Activated T-helper 1 cell treated with anti-CD3 and anti-CD28 coated beads, Interleukin-12 subunit alpha, Interleukin-12 subunit beta, Interleukin-2, Interleukin-4 antibody, amounts not matched to agents 30 ng/mL and 10 ng/mL and 1 ng/mL, durations not matched to agents 14 hours and 24 hours and 36 hours (primary cell): ENCODE data around the gene CNTN5. TPM values are rescaled to one million over a fixed set of nuclear protein-coding genes. Genes with fewer than 3 reads are reported as not detected.

ENCODE experiments used
- DNase-seq: peaks from one replicate; pipeline ENCODE4 v3.0.0; 2021; ENCODE audit warnings: low spot score
- H3K27ac Mint-ChIP-seq: one replicate; pipeline ENCODE4 v1.8.0; 2021; ENCODE audit warnings: mild to moderate bottlenecking, mixed read lengths
- H3K27me3 Mint-ChIP-seq: one replicate; pipeline ENCODE4 v1.8.0; 2022; ENCODE audit warnings: mild to moderate bottlenecking, moderate library complexity, mixed read lengths; ENCODE audit not compliant: insufficient read depth
- H3K36me3 Mint-ChIP-seq: one replicate; pipeline ENCODE4 v1.8.0; 2021; ENCODE audit warnings: low read depth, mixed read lengths
- H3K4me1 Mint-ChIP-seq: one replicate; pipeline ENCODE4 v1.8.0; 2021; ENCODE audit warnings: low read depth, mixed read lengths
- H3K4me3 Mint-ChIP-seq: one replicate; pipeline ENCODE4 v1.8.0; 2021; ENCODE audit warnings: mild to moderate bottlenecking, moderate library complexity, mixed read lengths
- H3K9me3 Mint-ChIP-seq: one replicate; pipeline ENCODE4 v1.8.0; 2021; ENCODE audit warnings: mixed read lengths
- intact Hi-C: fragments of 100-400 bp; cut with micrococcal nuclease; formaldehyde crosslinking; loops from one replicate; pipeline ENCODE4 v1.15.1; 2024
- total RNA-seq: library from RNA; stranded (reverse); gene quantifications from 2 replicates; pipeline ENCODE4 v1.2.3, GENCODE V29; 2022

The CNTN5 gene
- total RNA-seq, 1 donor from 2014 or later: not detected

DNA sequence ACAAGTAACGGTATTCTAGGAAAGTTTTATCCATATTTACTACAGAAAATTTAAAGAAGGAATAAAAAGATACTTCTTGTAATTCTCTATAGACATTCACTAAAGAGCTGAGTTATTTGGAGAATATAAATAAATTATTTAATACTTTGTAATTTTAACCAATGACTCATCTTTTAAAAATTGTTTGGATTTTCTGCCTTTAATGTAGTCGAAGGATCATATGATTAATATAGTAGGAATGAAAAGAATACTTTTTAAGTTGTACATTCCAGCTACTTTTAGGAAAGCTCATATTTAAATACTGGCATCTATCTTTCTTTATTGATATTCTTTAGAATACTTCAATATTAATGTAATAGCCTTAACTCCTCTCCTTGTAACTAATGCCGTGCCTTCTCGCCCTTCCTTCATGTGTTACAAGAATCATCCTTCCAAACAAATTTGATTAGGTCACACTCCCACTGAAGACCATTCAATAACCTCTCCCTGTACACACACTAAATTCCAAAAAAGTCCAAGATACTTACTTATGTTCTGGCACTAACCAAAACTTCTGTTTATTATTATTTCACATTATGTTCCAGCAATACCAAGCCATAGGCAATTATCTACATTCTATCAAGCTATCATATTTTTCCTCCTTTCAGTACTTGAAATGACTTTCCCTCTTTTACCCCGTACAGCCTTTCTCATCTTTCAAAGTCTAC, 501.9 kb downstream of the CNTN5 start:
- intact Hi-C loops: no loop called here
- no peaks in the 10 kb centered on the region for H3K4me1 Mint-ChIP-seq
- H3K4me3 Mint-ChIP-seq: no peak overlapping the region
- no peak overlapping the region for H3K27ac Mint-ChIP-seq
- peaks cover 8% of the 10 kb centered on the region for H3K9me3 Mint-ChIP-seq
- DNase-seq: no peak
- H3K36me3 Mint-ChIP-seq: no peaks in the 10 kb centered on the region
- H3K27me3 Mint-ChIP-seq: no peaks in the 10 kb centered on the region

DNA sequence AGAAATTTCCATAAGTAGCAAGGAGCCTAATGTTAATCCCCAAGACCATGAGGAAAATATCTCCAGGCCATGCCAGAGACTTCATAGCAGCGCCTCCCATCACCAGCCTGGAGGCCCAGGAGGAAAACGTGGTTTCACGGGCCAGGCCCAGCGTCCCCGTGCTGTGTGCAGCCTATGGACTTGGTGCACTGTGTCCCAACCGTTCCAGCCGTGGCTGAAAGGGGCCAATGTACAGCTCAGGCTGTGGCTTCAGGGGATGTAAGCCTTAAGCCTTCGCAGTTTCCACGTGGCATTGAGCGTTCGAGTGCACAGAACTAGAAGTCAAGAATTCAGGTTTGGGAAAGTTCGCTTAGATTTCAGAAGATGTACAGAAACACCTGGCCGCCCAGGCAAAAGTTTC, 510.7 kb downstream of the CNTN5 start:
- Mint-ChIP-seq H3K36me3 (no peaks in the 10 kb centered on the region), H3K4me3 (no peak overlapping the region), H3K27me3 (no peaks in the 10 kb centered on the region), H3K27ac (no peak overlapping the region), H3K9me3 (peaks cover 10% of the 10 kb centered on the region), H3K4me1 (no peaks in the 10 kb centered on the region)
- intact Hi-C loops: no loop called here
- no peak for DNase-seq

DNA sequence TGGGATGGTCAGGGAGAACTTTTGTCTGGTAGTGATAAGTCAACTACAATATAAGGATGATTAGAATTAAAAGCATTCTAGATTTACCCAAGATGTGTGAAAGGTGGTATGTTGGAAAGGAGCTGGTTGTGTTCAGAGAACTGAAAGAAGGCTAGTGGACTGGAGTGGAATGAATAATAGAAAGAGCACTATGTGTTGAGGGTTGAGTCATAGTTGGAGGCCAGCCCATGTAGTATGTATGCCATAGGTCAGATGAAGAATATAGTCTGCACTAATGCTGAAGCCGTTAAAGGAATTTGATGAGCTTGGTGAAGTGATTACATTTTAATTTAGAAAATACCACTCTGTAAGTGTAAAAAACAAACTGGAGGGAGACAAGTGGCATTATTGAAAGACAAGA, 514.1 kb downstream of the CNTN5 start:
- Mint-ChIP-seq H3K27me3 (no peaks in the 10 kb centered on the region), H3K9me3 (peaks cover 6% of the 10 kb centered on the region), H3K4me3 (no peak overlapping the region), H3K36me3 (no peaks in the 10 kb centered on the region), H3K4me1 (no peaks in the 10 kb centered on the region), H3K27ac (no peak overlapping the region)
- DNase-seq: no peak
- intact Hi-C loops: no loop called here

DNA sequence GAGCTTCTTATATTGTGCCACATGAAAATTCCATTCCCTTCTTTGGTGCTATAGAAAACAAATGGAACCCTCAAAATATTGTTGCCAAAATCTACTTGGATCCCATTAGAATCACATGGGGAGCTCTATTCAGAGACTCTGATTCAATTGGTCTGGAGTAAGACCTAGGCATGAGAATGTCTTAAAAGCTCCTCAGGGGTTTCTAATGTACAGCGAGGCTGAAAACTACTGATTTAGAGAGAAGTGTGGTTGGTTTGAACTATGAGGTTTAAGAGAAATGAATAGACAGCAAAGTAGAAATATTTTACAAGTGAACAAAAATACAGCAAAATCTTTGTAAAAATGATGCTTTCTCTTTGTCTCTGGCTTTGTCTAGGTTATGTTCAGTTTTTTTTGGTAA, 514.7 kb downstream of the CNTN5 start:
- Mint-ChIP-seq H3K4me1 (no peaks in the 10 kb centered on the region), H3K9me3 (peaks cover 6% of the 10 kb centered on the region), H3K27ac (no peak overlapping the region), H3K27me3 (no peaks in the 10 kb centered on the region), H3K36me3 (no peaks in the 10 kb centered on the region), H3K4me3 (no peak overlapping the region)
- DNase-seq: no peak
- intact Hi-C loops: no loop called here

DNA sequence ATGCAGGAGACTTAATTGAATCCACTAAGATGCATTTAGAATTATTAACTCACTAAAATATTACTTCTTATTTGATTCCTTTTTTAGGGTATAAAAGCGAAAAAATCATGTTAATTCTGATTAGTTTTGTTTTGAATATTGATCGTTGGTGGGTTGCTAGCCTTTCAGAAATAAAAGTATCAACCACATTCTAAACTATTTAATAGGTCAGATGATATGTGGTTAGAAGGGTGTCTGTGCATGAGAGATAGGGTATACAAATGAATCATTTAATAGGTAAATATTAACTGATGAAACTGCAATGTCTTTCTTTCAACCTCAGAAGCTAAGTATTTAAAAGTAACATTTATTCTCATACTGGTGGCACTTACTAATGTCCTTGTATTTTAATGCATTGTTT, 515.1 kb downstream of the CNTN5 start:
- Mint-ChIP-seq H3K27ac (no peak overlapping the region), H3K27me3 (no peaks in the 10 kb centered on the region), H3K9me3 (peaks cover 6% of the 10 kb centered on the region), H3K4me1 (no peaks in the 10 kb centered on the region), H3K4me3 (no peak overlapping the region), H3K36me3 (no peaks in the 10 kb centered on the region)
- no peak for DNase-seq
- intact Hi-C loops: no loop called here

DNA sequence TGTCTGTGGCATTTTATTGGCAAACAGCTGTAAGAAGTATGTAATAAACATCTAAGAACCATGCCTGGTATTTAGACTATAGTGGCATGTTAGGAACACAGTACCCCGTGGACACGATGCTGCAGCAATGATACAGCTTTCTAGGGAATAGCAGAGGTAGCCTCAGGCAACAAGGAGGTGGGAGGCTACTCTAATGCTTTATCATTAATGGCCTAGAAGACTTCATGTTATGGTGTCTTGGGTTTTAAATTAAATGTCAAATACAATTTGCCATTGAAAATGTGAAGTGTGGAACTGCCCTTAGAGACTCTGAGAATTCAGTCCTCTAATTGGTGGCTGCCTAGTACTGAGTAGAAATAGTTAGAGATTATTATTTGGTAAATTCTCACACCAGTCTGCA, 516.9 kb downstream of the CNTN5 start:
- Mint-ChIP-seq H3K9me3 (peaks cover 6% of the 10 kb centered on the region), H3K27ac (no peak overlapping the region), H3K4me1 (no peaks in the 10 kb centered on the region), H3K27me3 (no peaks in the 10 kb centered on the region), H3K36me3 (no peaks in the 10 kb centered on the region), H3K4me3 (no peak overlapping the region)
- DNase-seq: no peak
- intact Hi-C loops: no loop called here

DNA sequence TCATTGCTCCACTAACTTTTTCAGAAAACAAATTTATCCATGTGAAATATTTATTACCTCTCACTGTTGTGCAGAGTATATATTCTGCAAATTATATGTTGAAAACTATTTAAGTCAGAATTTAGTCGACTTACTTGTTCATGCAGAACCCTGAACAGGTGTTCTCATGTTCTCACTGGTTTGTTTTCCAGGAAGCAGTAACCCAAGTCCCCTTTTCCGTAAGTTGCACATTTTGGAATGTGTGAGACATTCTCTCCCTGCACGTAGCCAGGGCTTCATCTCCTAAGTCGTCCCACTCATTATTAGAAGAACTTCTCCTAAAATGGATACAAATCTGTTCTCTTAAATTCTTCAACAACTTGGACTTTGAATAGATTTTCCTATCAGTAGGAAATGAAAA, 524.9 kb downstream of the CNTN5 start:
- Mint-ChIP-seq H3K4me1 (no peaks in the 10 kb centered on the region), H3K36me3 (no peaks in the 10 kb centered on the region), H3K9me3 (no peaks in the 10 kb centered on the region), H3K27me3 (no peaks in the 10 kb centered on the region), H3K4me3 (no peak overlapping the region), H3K27ac (no peak overlapping the region)
- intact Hi-C loops: no loop called here
- no peak for DNase-seq

DNA sequence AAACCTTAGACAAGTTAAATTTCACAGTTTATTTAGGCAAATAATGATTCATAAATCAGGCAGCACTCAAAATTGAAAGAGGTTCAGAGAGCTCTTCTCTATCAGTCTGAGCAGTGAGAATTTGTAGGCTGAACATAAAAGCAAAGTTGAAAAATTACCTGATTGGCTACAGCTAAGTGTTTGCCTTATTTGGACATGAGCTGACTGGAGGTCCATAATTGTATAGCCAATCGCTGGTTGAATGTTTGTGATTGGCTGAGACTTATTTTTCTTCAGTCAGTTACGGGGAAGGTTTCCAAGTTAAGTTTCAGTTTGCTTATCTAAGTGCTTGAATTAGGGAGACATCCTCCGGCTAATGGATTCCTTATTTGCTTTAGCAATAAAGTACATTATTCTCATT, 527.5 kb downstream of the CNTN5 start:
- no peak for DNase-seq
- no peaks in the 10 kb centered on the region for H3K9me3 Mint-ChIP-seq
- intact Hi-C loops: no loop called here
- no peak overlapping the region for H3K4me3 Mint-ChIP-seq
- no peak overlapping the region for H3K27ac Mint-ChIP-seq
- H3K36me3 Mint-ChIP-seq: no peaks in the 10 kb centered on the region
- no peaks in the 10 kb centered on the region for H3K4me1 Mint-ChIP-seq
- H3K27me3 Mint-ChIP-seq: no peaks in the 10 kb centered on the region

DNA sequence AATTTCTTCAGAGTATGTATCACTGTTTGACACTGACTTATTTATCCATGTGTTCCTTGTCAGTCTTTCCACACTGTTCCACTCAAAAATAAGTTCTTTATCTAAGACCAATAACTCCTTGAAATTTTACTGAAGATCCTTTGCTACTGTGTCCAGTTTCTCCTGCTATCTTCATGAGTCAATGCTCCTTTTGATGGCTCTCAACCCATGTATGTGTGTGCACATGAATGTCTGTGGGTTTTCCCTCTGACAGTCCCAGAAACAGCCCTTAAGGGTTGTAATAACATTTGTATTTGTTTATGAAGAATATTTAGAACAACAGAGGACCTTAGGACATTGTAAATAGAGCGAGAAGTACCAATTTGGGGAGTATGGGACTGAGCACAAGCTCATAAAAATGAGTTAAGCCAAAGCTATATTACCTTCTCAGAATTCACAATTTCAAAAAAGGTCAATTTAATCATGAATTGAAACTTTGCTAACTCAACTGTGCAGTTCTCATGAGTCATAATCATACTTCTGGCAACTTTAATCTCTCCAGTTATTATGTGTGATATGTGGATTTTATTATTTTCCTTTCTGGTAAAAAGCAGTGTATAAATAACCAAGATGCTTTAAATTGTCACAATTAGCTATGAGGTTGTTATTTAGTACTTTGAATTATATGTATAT, 533.6 kb downstream of the CNTN5 start:
- H3K4me1 Mint-ChIP-seq: no peaks in the 10 kb centered on the region
- H3K36me3 Mint-ChIP-seq: no peaks in the 10 kb centered on the region
- H3K27me3 Mint-ChIP-seq: no peaks in the 10 kb centered on the region
- no peak overlapping the region for H3K4me3 Mint-ChIP-seq
- no peak for DNase-seq
- no peaks in the 10 kb centered on the region for H3K9me3 Mint-ChIP-seq
- no peak overlapping the region for H3K27ac Mint-ChIP-seq
- intact Hi-C loops: no loop called here

DNA sequence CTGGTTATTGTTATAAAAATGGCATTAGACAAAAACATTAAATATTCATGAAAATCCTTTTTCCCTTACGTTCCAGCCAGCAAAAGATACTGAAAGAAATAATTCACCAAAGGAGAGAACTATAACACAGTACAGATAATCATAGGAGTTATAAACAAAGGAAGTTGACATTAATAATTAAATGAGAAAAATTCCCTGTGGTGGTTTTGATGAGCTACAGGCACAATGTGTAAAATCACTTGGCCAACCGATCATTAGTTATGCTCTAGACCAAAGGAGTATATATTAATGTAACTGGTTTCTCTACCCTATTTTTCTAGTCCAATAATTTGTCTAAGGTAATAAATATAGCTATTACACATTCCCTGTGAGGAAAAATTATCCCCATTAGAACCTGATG, 534.7 kb downstream of the CNTN5 start:
- no peaks in the 10 kb centered on the region for H3K36me3 Mint-ChIP-seq
- no peaks in the 10 kb centered on the region for H3K9me3 Mint-ChIP-seq
- intact Hi-C loops: no loop called here
- no peaks in the 10 kb centered on the region for H3K4me1 Mint-ChIP-seq
- no peak overlapping the region for H3K4me3 Mint-ChIP-seq
- no peak for DNase-seq
- H3K27ac Mint-ChIP-seq: no peak overlapping the region
- H3K27me3 Mint-ChIP-seq: no peaks in the 10 kb centered on the region

DNA sequence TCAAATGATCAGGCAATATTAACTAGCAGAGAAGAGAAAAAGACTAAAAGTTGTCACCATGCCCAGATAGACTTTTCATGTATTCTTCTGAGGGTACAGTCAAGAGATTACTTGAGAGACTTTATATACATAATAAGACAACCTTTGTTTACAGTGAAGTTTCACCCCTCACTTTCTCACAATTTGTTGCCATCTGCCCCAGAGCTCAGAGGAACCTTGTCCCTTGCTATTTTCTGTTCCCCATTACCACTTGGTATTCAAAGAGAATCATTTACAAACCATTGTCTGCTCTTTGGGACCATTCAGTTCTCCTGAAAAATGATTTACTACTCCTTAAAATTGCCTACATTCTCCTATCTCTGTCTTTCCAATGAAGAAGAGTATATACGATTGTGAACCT, 544.6 kb downstream of the CNTN5 start:
- no peak for DNase-seq
- no peaks in the 10 kb centered on the region for H3K36me3 Mint-ChIP-seq
- no peak overlapping the region for H3K4me3 Mint-ChIP-seq
- H3K27me3 Mint-ChIP-seq: no peaks in the 10 kb centered on the region
- H3K9me3 Mint-ChIP-seq: peaks cover 6% of the 10 kb centered on the region
- intact Hi-C loops: no loop called here
- no peak overlapping the region for H3K27ac Mint-ChIP-seq
- no peaks in the 10 kb centered on the region for H3K4me1 Mint-ChIP-seq

DNA sequence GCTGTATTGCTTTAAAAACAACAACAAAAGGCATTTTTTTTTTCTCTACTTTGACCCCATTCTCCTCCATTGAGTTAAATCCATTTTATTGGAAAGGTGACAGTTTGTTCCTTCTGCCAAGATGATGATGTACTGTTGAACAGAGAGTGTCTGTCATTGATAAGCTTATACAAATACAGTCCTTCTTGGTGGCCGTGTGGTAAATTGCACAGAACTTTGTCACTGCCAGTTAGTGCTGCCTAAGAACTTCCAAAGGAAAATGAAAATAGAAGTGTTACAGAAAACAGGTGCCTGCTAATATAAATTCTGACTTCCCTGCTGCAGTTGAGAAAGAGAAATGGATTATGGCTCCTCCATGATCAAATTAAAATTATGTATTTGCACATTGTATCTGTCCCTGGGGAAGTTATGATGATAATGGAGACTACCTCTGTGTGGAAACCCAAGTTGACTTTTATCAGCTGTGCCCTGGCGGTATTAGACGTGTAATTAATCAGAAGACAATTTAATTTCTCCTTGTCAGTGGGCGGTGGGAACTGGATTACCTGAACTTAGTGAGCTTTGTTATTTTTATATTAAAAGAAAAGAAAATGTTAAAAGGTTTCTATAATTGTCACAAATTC, 546.7 kb downstream of the CNTN5 start:
- no peak for DNase-seq
- Mint-ChIP-seq H3K4me1 (no peaks in the 10 kb centered on the region), H3K27ac (no peak overlapping the region), H3K9me3 (peaks cover 6% of the 10 kb centered on the region), H3K36me3 (no peaks in the 10 kb centered on the region), H3K4me3 (no peak overlapping the region), H3K27me3 (no peaks in the 10 kb centered on the region)
- intact Hi-C loops: no loop called here

DNA sequence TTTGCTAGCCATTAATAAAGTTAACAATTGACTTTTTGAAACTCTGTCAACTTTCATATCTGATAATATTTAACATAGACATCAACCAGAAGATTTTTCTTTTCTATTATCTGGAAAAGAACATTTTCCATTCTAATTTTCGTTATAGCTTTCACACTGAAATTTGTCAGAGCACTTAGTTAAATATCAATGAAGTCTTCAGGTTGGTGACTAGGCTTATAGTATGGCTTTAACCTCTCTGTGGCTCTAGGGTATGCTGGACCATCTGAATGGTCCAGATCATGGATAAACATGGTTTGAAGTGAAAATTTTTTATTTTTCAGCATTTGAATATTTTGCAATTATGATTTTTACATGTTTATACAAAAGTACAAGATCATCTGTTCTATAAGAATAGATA, 548.1 kb downstream of the CNTN5 start:
- Mint-ChIP-seq H3K4me1 (no peaks in the 10 kb centered on the region), H3K4me3 (no peak overlapping the region)

More for the DNA sequence above, 548.1 kb downstream of the CNTN5 start:
- Mint-ChIP-seq H3K27me3 (no peaks in the 10 kb centered on the region), H3K9me3 (no peaks in the 10 kb centered on the region), H3K27ac (no peak overlapping the region), H3K36me3 (no peaks in the 10 kb centered on the region)
- DNase-seq: no peak
- intact Hi-C loops: no loop called here
